MCF 10A (cell line): Measurements from ENCODE around the gene ATG7. TPM values are rescaled to one million over a fixed set of nuclear protein-coding genes. Genes with fewer than 3 reads are reported as not detected.

Experiments used
- BruUV-seq: library from RNA; stranded (reverse); fragments of 400-500 nt; replicated peaks from 2 replicates; lab custom pipeline; 2021; lab: Mats Ljungman, UMichigan
- CTCF ChIA-PET: fragments of 300-600 bp; sonication (Branson Sonifier 250); formaldehyde crosslinking; extraction: SDS; loops from one replicate; lab custom pipeline; 2021; ENCODE audit warnings: antibody characterized with exemption, inconsistent platforms; lab: Yijun Ruan, JAX
- POLR2A ChIA-PET: fragments of 300-600, 350-650 bp; sonication (Branson Sonifier 250); formaldehyde crosslinking; extraction: SDS; loops from one replicate; lab custom pipeline; 2020; ENCODE audit warnings: antibody characterized with exemption, inconsistent platforms; lab: Yijun Ruan, JAX
- DNase-seq: peaks from one replicate; pipeline ENCODE4 v3.0.0-alpha.2; 2018; ENCODE audit not compliant: unreplicated experiment
- H3K27ac Mint-ChIP-seq: one replicate; pipeline ENCODE4 v1.8.0; 2022; ENCODE audit warnings: mild to moderate bottlenecking, low read depth, mixed read lengths; ENCODE audit not compliant: unreplicated experiment
- H3K27me3 Mint-ChIP-seq: one replicate; pipeline ENCODE4 v1.8.0; 2022; ENCODE audit warnings: mixed read lengths; ENCODE audit not compliant: insufficient read depth, unreplicated experiment
- H3K36me3 Mint-ChIP-seq: one replicate; pipeline ENCODE4 v1.8.0; 2022; ENCODE audit warnings: mild to moderate bottlenecking, moderate library complexity, mixed read lengths; ENCODE audit not compliant: insufficient read depth, unreplicated experiment
- H3K4me1 Mint-ChIP-seq: one replicate; pipeline ENCODE4 v1.8.0; 2022; ENCODE audit warnings: mixed read lengths; ENCODE audit not compliant: insufficient read depth, unreplicated experiment
- H3K4me3 Mint-ChIP-seq: one replicate; pipeline ENCODE4 v1.8.0; 2022; ENCODE audit warnings: mild to moderate bottlenecking, moderate library complexity, mixed read lengths; ENCODE audit not compliant: unreplicated experiment
- H3K9me3 Mint-ChIP-seq: one replicate; pipeline ENCODE4 v1.8.0; 2022; ENCODE audit warnings: mixed read lengths; ENCODE audit not compliant: unreplicated experiment
- CTCF ChIP-seq: fragments of 200-600 bp; IDR thresholded peaks from one replicate; pipeline ENCODE4 v1.8.0; 2022; ENCODE audit warnings: antibody characterized with exemption, mild to moderate bottlenecking; ENCODE audit not compliant: unreplicated experiment
- intact Hi-C: fragments of 100-400 bp; cut with micrococcal nuclease; formaldehyde crosslinking; loops from 2 replicates; pipeline ENCODE4 v1.14.1; 2022
- total RNA-seq: library from RNA; stranded (reverse); gene quantifications from 2 replicates; pipeline ENCODE4 v1.2.3, GENCODE V29; 2022

ATG7 gene
- total RNA-seq, 1 experiment from 2014 or later = 54.0 TPM

GRCh38 chr3:11350374-11350773, 78.2 kb downstream of the ATG7 start:
- Mint-ChIP-seq H3K27me3 (no peaks in the 10 kb centered on the region), H3K4me1 (peaks cover 18% of the 10 kb centered on the region), H3K36me3 (peaks cover 43% of the 10 kb centered on the region), H3K4me3 (no peak overlapping the region), H3K27ac (no peak overlapping the region), H3K9me3 (no peaks in the 10 kb centered on the region)
- peak; percentile 17 for DNase-seq
- ChIA-PET CTCF (interaction anchor here (1.1 to 3.2 kb wide), 3 partner anchors 10 to 290 kb away, joined by 4 to 12 read pairs (median 7); no protein-coding TSS in a partner anchor), POLR2A (no interaction called here)
- intact Hi-C loops = no loop called here
- BruUV-seq = no TSS peak
- no peak for TF ChIP-seq CTCF

GRCh38 chr3:11351451-11351850, 79.3 kb downstream of the ATG7 start:
- intact Hi-C loops = no loop called here
- H3K27ac Mint-ChIP-seq = no peak overlapping the region
- no peaks in the 10 kb centered on the region for H3K27me3 Mint-ChIP-seq
- H3K4me1 Mint-ChIP-seq = peaks cover 14% of the 10 kb centered on the region
- ChIA-PET CTCF (interaction anchor here (0.7 to 1.3 kb wide), 3 partner anchors 9 to 186 kb away, joined by 4 to 7 read pairs (median 4); no protein-coding TSS in a partner anchor), POLR2A (no interaction called here)
- no TSS peak for BruUV-seq
- no peaks in the 10 kb centered on the region for H3K9me3 Mint-ChIP-seq
- no peak for DNase-seq
- no peak overlapping the region for H3K4me3 Mint-ChIP-seq
- TF ChIP-seq CTCF = no peak
- H3K36me3 Mint-ChIP-seq = peaks cover 38% of the 10 kb centered on the region

DNA sequence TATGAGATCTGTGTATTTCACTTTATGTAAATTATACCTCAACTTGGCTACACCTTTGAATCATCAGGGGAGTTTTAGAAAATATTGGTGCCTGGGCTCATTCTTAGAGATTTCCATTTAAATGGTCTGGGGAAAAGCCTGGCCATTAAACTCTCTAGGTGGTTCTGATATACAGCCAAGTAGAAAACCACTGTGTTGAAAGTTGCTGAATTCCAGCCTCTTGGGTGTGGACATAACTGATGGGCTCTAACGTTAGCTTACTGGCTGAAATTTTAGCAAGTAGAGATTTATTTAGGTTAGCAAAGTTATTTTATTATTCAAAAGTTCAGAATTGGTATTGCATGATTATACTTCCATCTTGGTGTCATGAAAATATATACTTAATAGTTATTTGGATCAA, 84.1 kb downstream of the ATG7 start:
- CTCF ChIA-PET = no interaction called here
- no peaks in the 10 kb centered on the region for H3K9me3 Mint-ChIP-seq
- H3K27me3 Mint-ChIP-seq = no peaks in the 10 kb centered on the region
- BruUV-seq = no TSS peak
- no peaks in the 10 kb centered on the region for H3K4me1 Mint-ChIP-seq
- no peak overlapping the region for H3K4me3 Mint-ChIP-seq
- intact Hi-C loops = no loop called here
- no peak for TF ChIP-seq CTCF
- DNase-seq = no peak
- peaks cover 48% of the 10 kb centered on the region for H3K36me3 Mint-ChIP-seq
- POLR2A ChIA-PET = no interaction called here
- no peak overlapping the region for H3K27ac Mint-ChIP-seq

- H3K4me1 Mint-ChIP-seq = peaks cover 8% of the 10 kb centered on the region
- peaks cover 78% of the 10 kb centered on the region for H3K36me3 Mint-ChIP-seq
- H3K27me3 Mint-ChIP-seq = no peaks in the 10 kb centered on the region
- no peak overlapping the region for H3K27ac Mint-ChIP-seq
- intact Hi-C loops = no loop called here
- BruUV-seq = no TSS peak
- no peaks in the 10 kb centered on the region for H3K9me3 Mint-ChIP-seq
- DNase-seq = no peak
- CTCF ChIA-PET = no interaction called here
- H3K4me3 Mint-ChIP-seq = no peak overlapping the region
- POLR2A ChIA-PET = no interaction called here
- no peak for TF ChIP-seq CTCF
Measured at GRCh38 chr3:11362600-11362999, 90.4 kb downstream of the ATG7 start.
